Measurements from ENCODE around the gene NT5C1B. TPM values are rescaled to one million over a fixed set of nuclear protein-coding genes. Genes with fewer than 3 reads are reported as not detected.

Gene NT5C1B
- polyA plus RNA-seq, 1 donor from 2014 or later, result 0.55 TPM

DNA sequence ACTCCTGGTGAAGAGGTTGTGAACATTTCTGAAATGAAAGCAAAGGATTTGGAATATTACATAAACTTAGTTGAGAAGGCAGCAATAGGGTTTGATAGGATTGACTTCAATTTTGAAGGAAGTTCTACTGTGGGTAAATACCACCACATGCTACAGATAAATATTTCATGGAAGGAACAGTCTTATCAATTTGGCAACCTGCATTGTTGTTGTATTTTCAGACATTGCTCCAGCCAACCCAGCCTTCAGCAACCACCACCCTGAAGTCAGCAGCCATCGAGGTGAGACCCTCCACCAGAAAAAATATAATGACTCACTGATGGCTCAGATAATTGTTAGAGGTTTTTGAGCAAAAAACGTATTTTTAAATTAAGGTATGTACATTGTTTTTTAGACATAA lies 38.9 kb downstream of the NT5C1B start:
- Mint-ChIP-seq H3K27ac (no peak overlapping the region), H3K36me3 (peaks cover 6% of the 10 kb centered on the region), H3K27me3 (no peaks in the 10 kb centered on the region), H3K4me3 (no peak overlapping the region), H3K4me1 (peaks cover 28 to 47% (median 31%) of the 10 kb centered on the region in 3 donors), H3K9me3 (no peaks in the 10 kb centered on the region)

DNA sequence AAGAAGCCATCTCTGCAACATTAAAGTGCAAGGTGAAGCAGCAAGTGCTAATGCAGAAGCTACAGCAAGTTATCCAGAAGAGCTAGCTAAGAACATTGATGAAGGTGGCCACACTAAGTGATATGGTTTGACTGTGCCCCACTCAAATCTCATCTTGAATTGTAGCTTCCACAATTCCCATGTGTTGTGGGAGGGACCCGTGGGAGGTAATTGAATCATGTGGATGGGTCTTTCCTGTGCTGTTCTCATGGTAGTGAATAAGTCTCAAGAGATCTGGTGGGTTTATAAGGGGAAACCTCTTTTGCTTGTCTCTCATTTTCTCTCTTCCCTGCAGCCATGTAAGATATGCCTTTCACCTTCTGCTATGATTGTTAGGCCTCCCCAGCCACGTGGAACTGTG lies 40.3 kb downstream of the NT5C1B start:
- Mint-ChIP-seq H3K27me3 (no peaks in the 10 kb centered on the region), H3K4me1 (peaks cover 22 to 47% (median 30%) of the 10 kb centered on the region in 3 donors), H3K36me3 (peaks cover 3% of the 10 kb centered on the region), H3K27ac (no peak overlapping the region), H3K4me3 (no peak overlapping the region), H3K9me3 (no peaks in the 10 kb centered on the region)

GRCh38 chr2:18548621-18549020 lies 40.7 kb downstream of the NT5C1B start:
- no peaks in the 10 kb centered on the region for H3K27me3 Mint-ChIP-seq
- H3K4me3 Mint-ChIP-seq, result no peak overlapping the region
- H3K4me1 Mint-ChIP-seq, result peaks cover 20 to 44% (median 28%) of the 10 kb centered on the region in 3 donors
- no peak overlapping the region for H3K27ac Mint-ChIP-seq
- H3K9me3 Mint-ChIP-seq, result no peaks in the 10 kb centered on the region
- H3K36me3 Mint-ChIP-seq, result peaks cover under 1% of the 10 kb centered on the region

DNA sequence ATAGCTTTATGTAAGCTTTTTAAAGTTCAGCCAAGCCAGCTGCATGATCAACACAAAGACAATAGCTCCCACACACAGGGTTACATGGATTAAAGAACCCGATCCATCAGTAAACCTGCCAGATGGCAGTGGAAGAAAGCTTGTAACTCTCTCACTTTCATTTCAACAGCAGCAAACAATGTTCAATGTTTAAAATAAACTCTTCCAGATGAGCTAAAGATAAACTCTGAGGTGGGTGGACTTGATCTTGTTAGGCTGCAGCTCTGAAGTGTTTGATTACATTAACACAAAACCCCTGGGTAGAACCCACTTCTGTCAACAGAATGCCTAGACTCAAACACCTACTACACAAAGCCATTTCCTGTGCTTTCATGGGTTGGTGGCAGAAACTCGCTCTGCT lies 42.8 kb downstream of the NT5C1B start:
- peak overlapping the region in 2 of 4 donors; percentile 14 to 26 for H3K4me3 Mint-ChIP-seq
- peaks cover 0 to 2% (median 0%) of the 10 kb centered on the region in 3 donors for H3K9me3 Mint-ChIP-seq
- H3K36me3 Mint-ChIP-seq, result no peaks in the 10 kb centered on the region
- H3K27ac Mint-ChIP-seq, result no peak overlapping the region
- H3K27me3 Mint-ChIP-seq, result no peaks in the 10 kb centered on the region
- peaks cover 18 to 43% (median 24%) of the 10 kb centered on the region in 3 donors for H3K4me1 Mint-ChIP-seq

DNA sequence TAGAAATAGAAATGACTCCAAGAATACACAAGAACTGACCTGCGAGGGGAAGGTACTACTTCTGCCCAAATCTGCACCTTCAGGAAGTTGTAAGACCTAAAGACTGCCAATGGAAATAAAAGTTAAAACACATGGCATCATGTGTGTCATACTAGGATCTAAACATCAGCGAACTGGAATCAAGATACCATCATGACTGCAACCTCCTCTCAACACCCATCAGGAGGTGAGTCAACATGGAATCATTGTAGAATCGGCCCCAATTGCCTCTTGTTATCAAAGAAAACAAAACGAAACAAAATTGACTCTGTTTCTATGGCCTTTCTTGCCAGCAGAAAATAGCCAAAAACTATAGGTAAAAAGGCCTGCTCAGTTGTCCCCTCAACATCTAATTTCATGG lies 44.0 kb downstream of the NT5C1B start:
- no peak overlapping the region for H3K4me3 Mint-ChIP-seq
- H3K36me3 Mint-ChIP-seq, result peaks cover 2% of the 10 kb centered on the region
- H3K4me1 Mint-ChIP-seq, result peaks cover 18 to 37% (median 20%) of the 10 kb centered on the region in 3 donors
- no peaks in the 10 kb centered on the region for H3K27me3 Mint-ChIP-seq
- no peak overlapping the region for H3K27ac Mint-ChIP-seq
- H3K9me3 Mint-ChIP-seq, result peaks cover 3 to 6% (median 5%) of the 10 kb centered on the region in 3 donors

- no peaks in the 10 kb centered on the region for H3K27me3 Mint-ChIP-seq
- peaks cover 3 to 6% (median 5%) of the 10 kb centered on the region in 3 donors for H3K9me3 Mint-ChIP-seq
- peaks cover 2% of the 10 kb centered on the region for H3K36me3 Mint-ChIP-seq
- H3K4me1 Mint-ChIP-seq, result peaks cover 10 to 25% (median 16%) of the 10 kb centered on the region in 3 donors
- H3K4me3 Mint-ChIP-seq, result no peak overlapping the region
- H3K27ac Mint-ChIP-seq, result no peak overlapping the region
Observed at GRCh38 chr2:18544171-18544570, 45.2 kb downstream of the NT5C1B start.

GRCh38 chr2:18540872-18541271 lies 48.5 kb downstream of the NT5C1B start:
- no peak overlapping the region for H3K4me3 Mint-ChIP-seq
- peaks cover 0 to 2% (median under 1%) of the 10 kb centered on the region in 3 donors for H3K4me1 Mint-ChIP-seq
- peaks cover 3 to 6% (median 5%) of the 10 kb centered on the region in 3 donors for H3K9me3 Mint-ChIP-seq
- peaks cover 2% of the 10 kb centered on the region for H3K36me3 Mint-ChIP-seq
- no peak overlapping the region for H3K27ac Mint-ChIP-seq
- H3K27me3 Mint-ChIP-seq, result peaks cover 2% of the 10 kb centered on the region

- H3K4me1 Mint-ChIP-seq, result peaks cover 0 to 2% (median 0%) of the 10 kb centered on the region in 3 donors
- H3K36me3 Mint-ChIP-seq, result peaks cover 4% of the 10 kb centered on the region
- peaks cover 3 to 5% (median 5%) of the 10 kb centered on the region in 3 donors for H3K9me3 Mint-ChIP-seq
- no peak overlapping the region for H3K27ac Mint-ChIP-seq
- no peak overlapping the region for H3K4me3 Mint-ChIP-seq
- peaks cover 8% of the 10 kb centered on the region for H3K27me3 Mint-ChIP-seq
Observed at GRCh38 chr2:18536697-18537096, 52.7 kb downstream of the NT5C1B start.

DNA sequence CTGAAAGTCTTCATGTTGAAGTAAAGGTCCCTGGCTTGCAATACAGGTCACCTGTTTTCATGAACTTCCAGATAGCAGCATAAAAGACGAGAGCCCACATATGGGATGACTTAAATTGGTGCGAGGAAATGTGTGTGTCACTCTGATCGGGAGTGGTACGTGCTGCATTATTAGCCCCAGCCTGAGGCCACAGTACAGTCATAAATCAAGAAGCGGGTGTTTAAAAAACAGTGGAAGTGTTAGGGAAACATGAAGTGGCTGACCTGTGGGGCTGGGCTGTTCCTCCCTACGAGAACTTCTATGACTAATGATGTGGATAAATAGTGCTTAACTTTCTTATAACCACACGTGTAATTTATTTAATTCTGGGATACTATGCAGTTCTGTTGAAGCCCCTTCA lies 53.3 kb downstream of the NT5C1B start:
- H3K27me3 Mint-ChIP-seq, result peaks cover 8% of the 10 kb centered on the region
- no peak overlapping the region for H3K4me3 Mint-ChIP-seq
- no peak overlapping the region for H3K27ac Mint-ChIP-seq
- H3K4me1 Mint-ChIP-seq, result peaks cover 0 to 2% (median 0%) of the 10 kb centered on the region in 3 donors
- H3K9me3 Mint-ChIP-seq, result peaks cover 3 to 4% (median 4%) of the 10 kb centered on the region in 3 donors
- H3K36me3 Mint-ChIP-seq, result peaks cover 4% of the 10 kb centered on the region

GRCh38 chr2:18531194-18531593 lies 58.2 kb downstream of the NT5C1B start:
- Mint-ChIP-seq H3K27ac (no peak overlapping the region), H3K36me3 (peaks cover 2% of the 10 kb centered on the region), H3K27me3 (peaks cover 12% of the 10 kb centered on the region), H3K4me3 (no peak overlapping the region), H3K4me1 (peaks cover 0 to 2% (median 0%) of the 10 kb centered on the region in 3 donors), H3K9me3 (no peaks in the 10 kb centered on the region)

DNA sequence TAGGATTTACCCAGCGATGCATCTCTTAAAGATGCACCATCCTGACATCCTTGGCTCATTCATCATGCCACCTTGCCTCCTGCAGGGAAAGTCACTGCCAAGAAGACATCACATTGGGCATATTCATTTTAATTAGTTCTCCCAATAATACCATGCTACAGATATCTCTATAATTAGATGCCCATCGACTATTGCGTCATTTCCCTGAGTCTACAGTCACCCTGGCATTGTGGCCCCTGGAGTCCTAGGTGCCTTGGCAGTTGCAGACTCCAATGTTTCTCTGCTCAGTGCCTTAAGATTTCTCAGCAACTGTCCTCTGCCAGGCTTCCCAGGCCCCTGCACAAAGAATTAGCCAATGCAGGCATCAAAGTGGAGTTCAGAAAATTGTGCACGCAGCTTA lies 61.5 kb downstream of the NT5C1B start:
- Mint-ChIP-seq H3K9me3 (no peaks in the 10 kb centered on the region), H3K27me3 (peaks cover 7% of the 10 kb centered on the region), H3K4me3 (no peak overlapping the region), H3K27ac (no peak overlapping the region), H3K4me1 (no peaks in the 10 kb centered on the region), H3K36me3 (no peaks in the 10 kb centered on the region)

DNA sequence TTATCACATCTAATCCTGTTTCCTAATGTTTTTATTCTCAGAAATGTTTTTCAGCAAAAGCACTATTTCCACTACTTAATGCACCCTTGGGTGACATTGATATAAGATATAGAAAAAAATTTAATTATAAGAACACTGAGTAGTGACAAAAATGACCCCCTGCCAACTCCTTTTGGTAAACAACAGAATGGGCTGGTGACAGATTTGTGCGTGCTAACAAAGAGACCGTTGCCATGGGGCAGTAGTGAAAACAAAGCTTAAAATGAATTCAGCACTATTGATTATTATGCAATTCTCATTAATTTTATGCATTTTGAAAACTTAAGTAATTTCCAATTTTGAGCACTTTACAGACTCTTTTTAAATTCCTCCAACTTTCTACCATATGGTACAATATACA lies 62.0 kb downstream of the NT5C1B start:
- Mint-ChIP-seq H3K4me1 (no peaks in the 10 kb centered on the region), H3K4me3 (no peak overlapping the region), H3K27ac (no peak overlapping the region), H3K27me3 (peaks cover 7% of the 10 kb centered on the region), H3K9me3 (no peaks in the 10 kb centered on the region), H3K36me3 (no peaks in the 10 kb centered on the region)

GRCh38 chr2:18526429-18526828 lies 62.9 kb downstream of the NT5C1B start:
- Mint-ChIP-seq H3K36me3 (no peaks in the 10 kb centered on the region), H3K27ac (no peak overlapping the region), H3K27me3 (peaks cover 7% of the 10 kb centered on the region), H3K4me3 (no peak overlapping the region), H3K4me1 (no peaks in the 10 kb centered on the region), H3K9me3 (no peaks in the 10 kb centered on the region)

- Mint-ChIP-seq H3K9me3 (no peaks in the 10 kb centered on the region), H3K36me3 (no peaks in the 10 kb centered on the region), H3K27ac (peak overlapping the region in 1 of 3 donors; percentile 82), H3K4me3 (no peak overlapping the region), H3K4me1 (no peaks in the 10 kb centered on the region), H3K27me3 (peaks cover 7% of the 10 kb centered on the region)
Observed at GRCh38 chr2:18525852-18526251, 63.5 kb downstream of the NT5C1B start.

GRCh38 chr2:18525236-18525635 lies 64.1 kb downstream of the NT5C1B start:
- Mint-ChIP-seq H3K9me3 (no peaks in the 10 kb centered on the region), H3K27ac (no peak overlapping the region), H3K4me1 (no peaks in the 10 kb centered on the region), H3K27me3 (peaks cover 7% of the 10 kb centered on the region), H3K4me3 (no peak overlapping the region), H3K36me3 (no peaks in the 10 kb centered on the region)

- no peaks in the 10 kb centered on the region for H3K36me3 Mint-ChIP-seq
- no peak overlapping the region for H3K27ac Mint-ChIP-seq
- H3K4me3 Mint-ChIP-seq, result no peak overlapping the region
- no peaks in the 10 kb centered on the region for H3K9me3 Mint-ChIP-seq
- peaks cover 7% of the 10 kb centered on the region for H3K27me3 Mint-ChIP-seq
- no peaks in the 10 kb centered on the region for H3K4me1 Mint-ChIP-seq
Observed at GRCh38 chr2:18522484-18523146, 66.8 kb downstream of the NT5C1B start.
